Muscle layer of duodenum (tissue), 2 donors: ENCODE measurements around the gene SIGLEC1.

Source experiments
- H3K27ac ChIP-seq: one replicate; pipeline ENCODE4 v1.7.0; 2013; ENCODE audit warnings: mild to moderate bottlenecking, low read length
- H3K27me3 ChIP-seq: one replicate; pipeline ENCODE4 v1.7.0; 2013; ENCODE audit warnings: low read depth, mild to moderate bottlenecking, control low read depth, low read length
- H3K36me3 ChIP-seq, 2 donors: one replicate each; pipeline ENCODE4 v1.7.0; 2013; ENCODE audit warnings: low read length in 2 of 2, control low read depth in 1 of 2, mild to moderate bottlenecking in 1 of 2; ENCODE audit not compliant: insufficient read depth in 2 of 2, control insufficient read depth in 1 of 2
- H3K4me1 ChIP-seq, 2 donors: one replicate each; pipeline ENCODE4 v1.7.0; 2013; ENCODE audit warnings: low read length in 2 of 2, mild to moderate bottlenecking in 2 of 2, control low read depth in 1 of 2, moderate library complexity in 1 of 2; ENCODE audit not compliant: insufficient read depth in 2 of 2, control insufficient read depth in 1 of 2
- H3K4me3 ChIP-seq, 2 donors: one replicate each; pipeline ENCODE4 v1.7.0; 2013; ENCODE audit warnings: low read length in 2 of 2, low read depth in 1 of 2, mild to moderate bottlenecking in 1 of 2
- H3K9me3 ChIP-seq, 2 donors: one replicate each; pipeline ENCODE4 v1.7.0; 2013; ENCODE audit warnings: low read length in 2 of 2, control low read depth in 1 of 2, mild to moderate bottlenecking in 1 of 2; ENCODE audit not compliant: control insufficient read depth in 1 of 2
- donor health status: healthy.

The SIGLEC1 gene

GRCh38 chr20:3712279-3712873 lies at the start of gene SIGLEC1:
TSS of gene SIGLEC1 (minus strand) at chr20:3712600. CDS start at chr20:3707128, 5,472 bp downstream.
- no peaks in the 10 kb centered on the region for H3K27me3 ChIP-seq
- peak within 1 kb of the TSS in 1 of 2 donors; percentile 41 for H3K4me3 ChIP-seq
- H3K27ac ChIP-seq, result no peak within 1 kb of the TSS
- peaks cover 0 to 15% of the 10 kb centered on the region in 2 donors for H3K4me1 ChIP-seq
- H3K9me3 ChIP-seq, result no peaks in the 10 kb centered on the region
- H3K36me3 ChIP-seq, result no peaks in the 10 kb centered on the region

- Histone ChIP-seq H3K27ac (no peak overlapping the region), H3K36me3 (peaks cover 7 to 9% of the 10 kb centered on the region in 2 donors), H3K4me1 (peaks cover 6 to 28% of the 10 kb centered on the region in 2 donors), H3K4me3 (no peak overlapping the region), H3K27me3 (no peaks in the 10 kb centered on the region), H3K9me3 (no peaks in the 10 kb centered on the region)
Observed at GRCh38 chr20:3760655-3761348, 48.4 kb upstream of the SIGLEC1 start.

- Histone ChIP-seq H3K27me3 (no peaks in the 10 kb centered on the region), H3K4me1 (peaks cover 0 to 19% of the 10 kb centered on the region in 2 donors), H3K27ac (no peak overlapping the region), H3K9me3 (no peaks in the 10 kb centered on the region), H3K36me3 (peaks cover 7 to 16% of the 10 kb centered on the region in 2 donors), H3K4me3 (no peak overlapping the region)
Observed at GRCh38 chr20:3759884-3760283, 47.5 kb upstream of the SIGLEC1 start.

- Histone ChIP-seq H3K4me1 (peaks cover 0 to 14% of the 10 kb centered on the region in 2 donors), H3K9me3 (no peaks in the 10 kb centered on the region), H3K4me3 (no peak overlapping the region), H3K36me3 (peaks cover 7 to 22% of the 10 kb centered on the region in 2 donors), H3K27me3 (no peaks in the 10 kb centered on the region), H3K27ac (no peak overlapping the region)
Observed at GRCh38 chr20:3759316-3759823, 47.0 kb upstream of the SIGLEC1 start.

GRCh38 chr20:3758566-3758965 lies 46.2 kb upstream of the SIGLEC1 start:
- H3K4me3 ChIP-seq, result no peak overlapping the region
- no peak overlapping the region for H3K27ac ChIP-seq
- no peaks in the 10 kb centered on the region for H3K27me3 ChIP-seq
- H3K36me3 ChIP-seq, result peaks cover 7 to 23% of the 10 kb centered on the region in 2 donors
- peaks cover 0 to 7% of the 10 kb centered on the region in 2 donors for H3K4me1 ChIP-seq
- H3K9me3 ChIP-seq, result no peaks in the 10 kb centered on the region

GRCh38 chr20:3757268-3757667 lies 44.9 kb upstream of the SIGLEC1 start:
- no peaks in the 10 kb centered on the region for H3K9me3 ChIP-seq
- H3K27ac ChIP-seq, result no peak overlapping the region
- H3K27me3 ChIP-seq, result no peaks in the 10 kb centered on the region
- H3K4me3 ChIP-seq, result no peak overlapping the region
- H3K4me1 ChIP-seq, result peaks cover 0 to 15% of the 10 kb centered on the region in 2 donors
- H3K36me3 ChIP-seq, result peaks cover 7 to 23% of the 10 kb centered on the region in 2 donors

GRCh38 chr20:3755814-3756480 lies 43.5 kb upstream of the SIGLEC1 start:
- Histone ChIP-seq H3K36me3 (peaks cover 9 to 27% of the 10 kb centered on the region in 2 donors), H3K9me3 (no peaks in the 10 kb centered on the region), H3K27ac (no peak overlapping the region), H3K27me3 (no peaks in the 10 kb centered on the region), H3K4me3 (no peak overlapping the region), H3K4me1 (peaks cover 0 to 15% of the 10 kb centered on the region in 2 donors)

GRCh38 chr20:3755269-3755668 lies 42.9 kb upstream of the SIGLEC1 start:
- no peaks in the 10 kb centered on the region for H3K9me3 ChIP-seq
- peaks cover 0 to 15% of the 10 kb centered on the region in 2 donors for H3K4me1 ChIP-seq
- H3K27me3 ChIP-seq, result no peaks in the 10 kb centered on the region
- H3K27ac ChIP-seq, result no peak overlapping the region
- H3K36me3 ChIP-seq, result peaks cover 11 to 27% of the 10 kb centered on the region in 2 donors
- no peak overlapping the region for H3K4me3 ChIP-seq

- Histone ChIP-seq H3K27me3 (no peaks in the 10 kb centered on the region), H3K4me1 (peaks cover 0 to 8% of the 10 kb centered on the region in 2 donors), H3K4me3 (no peak overlapping the region), H3K9me3 (no peaks in the 10 kb centered on the region), H3K27ac (no peak overlapping the region), H3K36me3 (peaks cover 11 to 27% of the 10 kb centered on the region in 2 donors)
Observed at GRCh38 chr20:3754276-3754630, 41.9 kb upstream of the SIGLEC1 start.

- Histone ChIP-seq H3K36me3 (peaks cover 11 to 27% of the 10 kb centered on the region in 2 donors), H3K4me1 (peaks cover 0 to 8% of the 10 kb centered on the region in 2 donors)
Observed at GRCh38 chr20:3753501-3754275, 41.3 kb upstream of the SIGLEC1 start.

GRCh38 chr20:3753098-3753497 lies 40.7 kb upstream of the SIGLEC1 start:
- peaks cover 7 to 24% of the 10 kb centered on the region in 2 donors for H3K36me3 ChIP-seq
- H3K27ac ChIP-seq, result no peak overlapping the region
- no peaks in the 10 kb centered on the region for H3K9me3 ChIP-seq
- H3K27me3 ChIP-seq, result no peaks in the 10 kb centered on the region
- H3K4me1 ChIP-seq, result peaks cover 0 to 8% of the 10 kb centered on the region in 2 donors
- no peak overlapping the region for H3K4me3 ChIP-seq

More at GRCh38 chr20:3753501-3754275, 41.3 kb upstream of the SIGLEC1 start:
- Histone ChIP-seq H3K27me3 (no peaks in the 10 kb centered on the region), H3K4me3 (no peak overlapping the region), H3K27ac (no peak overlapping the region), H3K9me3 (no peaks in the 10 kb centered on the region)
